ENCODE data around the gene GEN1. TPM values are rescaled to one million over a fixed set of nuclear protein-coding genes. Genes with fewer than 3 reads are reported as not detected.

GEN1 gene
- total RNA-seq, 6 experiments from 2014 or later: 6.0 to 15.6 (median 6.5) TPM

DNA sequence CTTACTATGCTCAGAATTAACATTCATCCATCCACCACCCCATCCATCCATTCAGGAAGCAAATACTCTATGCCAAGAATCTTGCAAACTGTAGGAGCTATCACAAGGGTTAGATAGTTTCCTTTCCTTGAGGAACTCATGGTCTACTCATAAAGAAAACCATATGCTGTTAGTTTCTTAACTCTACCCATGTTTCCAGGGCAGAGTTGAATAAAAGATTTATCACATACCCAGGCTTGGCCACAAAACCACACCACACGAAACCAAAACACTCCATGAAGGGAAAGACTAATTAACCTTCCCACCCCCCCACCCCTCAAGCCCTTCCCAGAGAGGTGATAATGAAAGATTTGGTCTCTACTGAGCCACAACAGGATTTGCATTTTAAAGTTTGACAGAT is 38.6 kb downstream of the GEN1 start:
- H3K9me3 ChIP-seq: no peaks in the 10 kb centered on the region
- no peaks in the 10 kb centered on the region for H3K27me3 ChIP-seq
- H3K4me3 ChIP-seq: no peak overlapping the region
- TF ChIP-seq, protein P1, sequence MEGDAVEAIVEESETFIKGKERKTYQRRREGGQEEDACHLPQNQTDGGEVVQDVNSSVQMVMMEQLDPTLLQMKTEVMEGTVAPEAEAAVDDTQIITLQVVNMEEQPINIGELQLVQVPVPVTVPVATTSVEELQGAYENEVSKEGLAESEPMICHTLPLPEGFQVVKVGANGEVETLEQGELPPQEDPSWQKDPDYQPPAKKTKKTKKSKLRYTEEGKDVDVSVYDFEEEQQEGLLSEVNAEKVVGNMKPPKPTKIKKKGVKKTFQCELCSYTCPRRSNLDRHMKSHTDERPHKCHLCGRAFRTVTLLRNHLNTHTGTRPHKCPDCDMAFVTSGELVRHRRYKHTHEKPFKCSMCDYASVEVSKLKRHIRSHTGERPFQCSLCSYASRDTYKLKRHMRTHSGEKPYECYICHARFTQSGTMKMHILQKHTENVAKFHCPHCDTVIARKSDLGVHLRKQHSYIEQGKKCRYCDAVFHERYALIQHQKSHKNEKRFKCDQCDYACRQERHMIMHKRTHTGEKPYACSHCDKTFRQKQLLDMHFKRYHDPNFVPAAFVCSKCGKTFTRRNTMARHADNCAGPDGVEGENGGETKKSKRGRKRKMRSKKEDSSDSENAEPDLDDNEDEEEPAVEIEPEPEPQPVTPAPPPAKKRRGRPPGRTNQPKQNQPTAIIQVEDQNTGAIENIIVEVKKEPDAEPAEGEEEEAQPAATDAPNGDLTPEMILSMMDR (IDR thresholded peaks at IDR 0.05): no peak
- TF ChIP-seq POLR2A (IDR thresholded peaks at IDR 0.05): no peak
- no peak for ATAC-seq
- DNase-seq: no peak
- intact Hi-C loops (cut with DNase I): no loop called here
- 0% methylated on average over 1 of the region's 1 CpG for WGBS (ENCODE audit: insufficient coverage, low coverage, low lambda C conversion rate, missing lambda C conversion rate)
- H3K36me3 ChIP-seq: no peaks in the 10 kb centered on the region
- no peaks in the 10 kb centered on the region for H3K4me1 ChIP-seq
- H3K27ac ChIP-seq: no peak overlapping the region

DNA sequence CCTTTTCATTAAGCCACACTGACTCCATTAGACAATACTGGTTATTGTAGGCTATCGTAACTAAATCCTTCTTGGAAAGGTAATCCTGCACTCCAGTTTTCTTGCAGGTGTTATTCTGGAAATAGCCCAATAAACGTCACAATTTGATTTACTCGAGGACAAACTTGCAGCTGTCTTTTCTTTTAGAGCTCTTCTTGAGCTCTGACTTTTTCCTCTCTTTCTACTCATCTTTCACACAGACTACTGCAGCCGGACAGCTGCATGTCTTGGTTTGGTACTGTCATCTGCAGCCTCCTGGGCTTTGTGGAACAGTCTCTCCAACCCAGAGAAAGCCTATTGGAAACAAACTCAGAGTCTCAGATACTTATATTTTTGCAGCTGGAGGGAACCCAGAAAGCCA is 39.4 kb downstream of the GEN1 start:
- Histone ChIP-seq H3K36me3 (no peaks in the 10 kb centered on the region), H3K4me1 (no peaks in the 10 kb centered on the region), H3K27ac (no peak overlapping the region), H3K4me3 (no peak overlapping the region), H3K27me3 (no peaks in the 10 kb centered on the region), H3K9me3 (no peaks in the 10 kb centered on the region)
- intact Hi-C loops (cut with DNase I): no loop called here
- no peak for ATAC-seq
- TF ChIP-seq, protein P1 (IDR thresholded peaks at IDR 0.05): no peak
- no peak for TF ChIP-seq POLR2A (IDR thresholded peaks at IDR 0.05)
- WGBS (ENCODE audit: insufficient coverage, low coverage, low lambda C conversion rate, missing lambda C conversion rate): 75% methylated on average over 4 of the region's 4 CpGs
- DNase-seq: no peak

DNA sequence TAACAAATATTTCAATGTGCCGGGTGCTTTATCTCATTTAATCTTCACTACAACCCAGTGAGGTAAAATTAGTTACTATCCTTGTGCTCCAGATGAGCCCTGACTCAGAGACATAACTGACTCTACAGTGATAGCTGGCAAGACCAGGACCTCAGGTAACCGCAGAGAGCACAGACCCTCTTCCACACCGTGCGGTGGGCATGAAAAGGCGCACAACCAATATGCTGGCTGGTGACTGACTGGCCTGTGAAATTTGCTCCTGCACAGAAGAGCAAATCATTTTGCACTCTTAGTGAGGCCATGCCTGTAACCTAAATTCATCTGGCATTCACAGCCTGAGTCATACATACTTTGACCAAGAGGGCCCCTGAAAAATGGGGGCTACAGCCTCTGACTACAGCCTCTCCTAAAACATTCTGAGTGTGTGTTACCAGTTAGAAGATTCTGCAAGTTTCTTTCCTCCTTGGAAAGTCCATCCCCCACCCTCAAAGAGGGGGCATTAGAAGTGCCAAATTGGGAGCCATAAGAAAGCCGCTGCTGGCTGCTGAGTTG is 39.9 kb downstream of the GEN1 start:
- Histone ChIP-seq H3K36me3 (no peaks in the 10 kb centered on the region), H3K27me3 (no peaks in the 10 kb centered on the region), H3K9me3 (no peaks in the 10 kb centered on the region), H3K27ac (no peak overlapping the region), H3K4me3 (no peak overlapping the region), H3K4me1 (no peaks in the 10 kb centered on the region)
- TF ChIP-seq, protein P1 (IDR thresholded peaks at IDR 0.05): no peak
- no peak for TF ChIP-seq POLR2A (IDR thresholded peaks at IDR 0.05)
- intact Hi-C loops (cut with DNase I): no loop called here
- DNase-seq (no peak), ATAC-seq (no peak)
- WGBS (ENCODE audit: insufficient coverage, low coverage, low lambda C conversion rate, missing lambda C conversion rate): 71% methylated on average over 1 of the region's 6 CpGs

DNA sequence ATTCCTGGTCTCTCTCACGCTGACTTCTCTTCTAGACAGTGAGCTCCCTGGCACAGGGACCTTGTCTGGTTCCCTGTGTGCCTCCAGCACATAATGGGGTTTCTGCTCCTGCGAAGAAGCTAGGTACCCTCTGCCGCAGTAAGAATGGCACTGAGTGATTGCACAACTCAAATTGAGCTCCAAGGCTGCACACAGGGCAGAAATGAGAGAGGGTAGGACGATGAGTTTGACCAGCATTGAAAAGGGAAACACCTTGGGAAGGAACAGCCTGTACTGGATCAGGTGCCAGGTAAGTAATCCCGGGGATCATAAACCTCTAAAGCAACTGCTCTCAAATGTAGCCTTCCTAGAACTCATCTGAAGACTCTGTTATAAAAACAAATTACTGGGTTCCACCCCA is 41.4 kb downstream of the GEN1 start:
- intact Hi-C loops (cut with DNase I): no loop called here
- no peaks in the 10 kb centered on the region for H3K9me3 ChIP-seq
- TF ChIP-seq, protein P1 (IDR thresholded peaks at IDR 0.05): no peak
- no peak for TF ChIP-seq POLR2A (IDR thresholded peaks at IDR 0.05)
- H3K4me3 ChIP-seq: no peak overlapping the region
- H3K27ac ChIP-seq: no peak overlapping the region
- DNase-seq: no peak
- 72% methylated on average over 4 of the region's 5 CpGs for WGBS (ENCODE audit: insufficient coverage, low coverage, low lambda C conversion rate, missing lambda C conversion rate)
- H3K36me3 ChIP-seq: no peaks in the 10 kb centered on the region
- H3K27me3 ChIP-seq: no peaks in the 10 kb centered on the region
- ATAC-seq: no peak
- no peaks in the 10 kb centered on the region for H3K4me1 ChIP-seq

DNA sequence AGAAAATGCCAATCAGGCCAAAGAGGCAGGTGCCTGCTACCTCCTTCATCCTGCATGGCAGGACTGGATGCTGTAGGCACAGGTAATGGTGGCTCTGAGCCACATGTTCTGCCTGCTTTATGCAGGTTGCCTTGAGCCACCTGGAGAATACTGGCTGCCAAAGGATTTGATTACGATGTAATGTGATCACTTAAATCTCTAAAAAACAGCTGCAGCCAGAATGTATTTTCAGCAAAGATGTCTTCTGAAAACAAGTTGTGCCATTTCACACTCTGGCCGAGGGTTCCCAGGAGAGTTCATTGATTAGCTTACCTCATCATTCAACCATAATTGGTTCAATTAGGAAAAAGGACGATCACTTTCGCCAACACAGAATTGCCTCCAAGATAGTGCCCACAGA is 44.4 kb downstream of the GEN1 start:
- no peak overlapping the region for H3K4me3 ChIP-seq
- WGBS (ENCODE audit: insufficient coverage, low coverage, low lambda C conversion rate, missing lambda C conversion rate): 76% methylated on average over 4 of the region's 4 CpGs
- ATAC-seq (no peak), DNase-seq (no peak)
- H3K27ac ChIP-seq: no peak overlapping the region
- H3K9me3 ChIP-seq: no peaks in the 10 kb centered on the region
- intact Hi-C loops (cut with DNase I): no loop called here
- no peak for TF ChIP-seq POLR2A (IDR thresholded peaks at IDR 0.05)
- TF ChIP-seq, protein P1 (IDR thresholded peaks at IDR 0.05): no peak
- H3K36me3 ChIP-seq: no peaks in the 10 kb centered on the region
- no peaks in the 10 kb centered on the region for H3K4me1 ChIP-seq
- H3K27me3 ChIP-seq: no peaks in the 10 kb centered on the region
